GM12872 (cell line): Measurements from ENCODE around the gene KRTAP5-7.

Source experiments
- CTCF ChIP-seq: IDR thresholded peaks from 3 replicates; pipeline ENCODE4 v1.5.1; 2011; ENCODE audit warnings: low read depth, mild to moderate bottlenecking, low read length, moderate library complexity; ENCODE audit not compliant: insufficient read depth

Gene KRTAP5-7

GRCh38 chr11:71539017-71539416, 11.9 kb downstream of the KRTAP5-7 start:
- TF ChIP-seq CTCF = no peak

- no peak for TF ChIP-seq CTCF
These were observed 15.3 kb downstream of the KRTAP5-7 start for GRCh38 chr11:71542382-71542781.

GRCh38 chr11:71542879-71543777, 16.1 kb downstream of the KRTAP5-7 start:
- TF ChIP-seq CTCF = no peak

GRCh38 chr11:71543866-71544265, 16.8 kb downstream of the KRTAP5-7 start:
- TF ChIP-seq CTCF = no peak

GRCh38 chr11:71544525-71545214, 17.6 kb downstream of the KRTAP5-7 start:
- TF ChIP-seq CTCF = no peak

- no peak for TF ChIP-seq CTCF
These were observed 18.4 kb downstream of the KRTAP5-7 start for GRCh38 chr11:71545405-71545966.

- TF ChIP-seq CTCF = no peak
These were observed 21.1 kb downstream of the KRTAP5-7 start, which contains the start of gene KRTAP5-9 for GRCh38 chr11:71548120-71548519. Gene KRTAP5-9, plus strand, starts transcription at chr11:71548420. Its CDS starts 238 bp downstream, at chr11:71548658.
